ENCODE results near the gene WNT11. TPM values are rescaled to one million over a fixed set of nuclear protein-coding genes. Genes with fewer than 3 reads are reported as not detected.

The WNT11 gene
- polyA plus RNA-seq, 1 donor (not counting 4 experiments of a cell fraction or from before 2014, with no cell fraction given), result not detected

DNA sequence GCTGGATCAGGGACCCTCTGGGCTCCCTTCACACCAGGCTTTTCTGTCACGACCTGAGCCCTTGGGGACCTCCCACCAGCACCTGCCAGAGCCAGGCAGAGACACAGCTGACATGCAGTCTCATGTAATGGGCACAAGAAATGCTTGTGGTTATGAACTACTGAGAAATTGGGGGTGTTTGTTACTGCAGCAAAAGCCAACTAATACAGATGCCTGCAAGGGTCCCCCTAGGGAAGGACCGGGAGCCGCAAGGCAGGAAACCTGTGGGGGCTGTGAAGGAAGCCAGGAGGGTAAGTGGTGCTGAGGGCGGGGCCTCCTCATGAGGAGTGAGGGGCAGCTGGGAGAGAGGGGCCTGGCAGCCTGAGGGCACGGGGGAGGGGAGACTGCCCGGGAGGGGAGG lies 16.6 kb downstream of the WNT11 start:
- no peak for DNase-seq (ENCODE audit: low read depth, low spot score)
- Histone ChIP-seq H3K79me2 (ENCODE audit: control insufficient read depth, insufficient read depth, low read length) (no peaks in the 10 kb centered on the region), H2AFZ (ENCODE audit: control insufficient read depth, low read length) (no peak overlapping the region), H3K9ac (ENCODE audit: control insufficient read depth, extremely low read depth, insufficient read depth, low read length) (no peak overlapping the region), H4K20me1 (ENCODE audit: control insufficient read depth, extremely low read depth, insufficient read depth, low read length) (no peaks in the 10 kb centered on the region), H3K4me2 (ENCODE audit: control insufficient read depth, extremely low read depth, insufficient read depth, low read depth, low read length) (no peak overlapping the region), H3K4me1 (ENCODE audit: control insufficient read depth, extremely low read depth, insufficient read depth, low read length) (no peaks in the 10 kb centered on the region), H3K27me3 (ENCODE audit: control insufficient read depth, extremely low read depth, insufficient read depth, low read length) (peaks cover 3% of the 10 kb centered on the region), H3K9me3 (ENCODE audit: control insufficient read depth, low read depth, low read length) (no peaks in the 10 kb centered on the region), H3K36me3 (ENCODE audit: control insufficient read depth in 2 of 2, extremely low read depth in 1 of 2, insufficient read depth in 2 of 2, low read length in 2 of 2) (no peaks in the 10 kb centered on the region), H3K4me3 (ENCODE audit: control insufficient read depth in 2 of 3, extremely low read depth in 1 of 3, insufficient read depth in 2 of 3, low read depth in 1 of 3, low read length in 3 of 3) (no peak overlapping the region), H3K9me1 (ENCODE audit: control insufficient read depth, extremely low read depth, insufficient read depth, low read length) (no peaks in the 10 kb centered on the region), H3K27ac (ENCODE audit: control insufficient read depth, insufficient read depth, low read length) (no peak overlapping the region)
- dilution Hi-C loops (cut with MboI; ENCODE audit: extremely low pct_ligation_motif_present, low sequenced_read_pairs), result no loop called here
- no peak for TF ChIP-seq EZH2 (IDR thresholded peaks at IDR 0.05; ENCODE audit: low read length)
- TF ChIP-seq, protein P1, sequence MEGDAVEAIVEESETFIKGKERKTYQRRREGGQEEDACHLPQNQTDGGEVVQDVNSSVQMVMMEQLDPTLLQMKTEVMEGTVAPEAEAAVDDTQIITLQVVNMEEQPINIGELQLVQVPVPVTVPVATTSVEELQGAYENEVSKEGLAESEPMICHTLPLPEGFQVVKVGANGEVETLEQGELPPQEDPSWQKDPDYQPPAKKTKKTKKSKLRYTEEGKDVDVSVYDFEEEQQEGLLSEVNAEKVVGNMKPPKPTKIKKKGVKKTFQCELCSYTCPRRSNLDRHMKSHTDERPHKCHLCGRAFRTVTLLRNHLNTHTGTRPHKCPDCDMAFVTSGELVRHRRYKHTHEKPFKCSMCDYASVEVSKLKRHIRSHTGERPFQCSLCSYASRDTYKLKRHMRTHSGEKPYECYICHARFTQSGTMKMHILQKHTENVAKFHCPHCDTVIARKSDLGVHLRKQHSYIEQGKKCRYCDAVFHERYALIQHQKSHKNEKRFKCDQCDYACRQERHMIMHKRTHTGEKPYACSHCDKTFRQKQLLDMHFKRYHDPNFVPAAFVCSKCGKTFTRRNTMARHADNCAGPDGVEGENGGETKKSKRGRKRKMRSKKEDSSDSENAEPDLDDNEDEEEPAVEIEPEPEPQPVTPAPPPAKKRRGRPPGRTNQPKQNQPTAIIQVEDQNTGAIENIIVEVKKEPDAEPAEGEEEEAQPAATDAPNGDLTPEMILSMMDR (optimal IDR thresholded peaks at IDR 0.05 in 1 of 3, IDR thresholded peaks at IDR 0.05 in 1 of 3, conservative IDR thresholded peaks at IDR 0.05 in 1 of 3; ENCODE audit: extremely low read depth in 1 of 3, insufficient read depth in 2 of 3, low read length in 3 of 3), result no peak
- FAIRE-seq, result no peak

DNA sequence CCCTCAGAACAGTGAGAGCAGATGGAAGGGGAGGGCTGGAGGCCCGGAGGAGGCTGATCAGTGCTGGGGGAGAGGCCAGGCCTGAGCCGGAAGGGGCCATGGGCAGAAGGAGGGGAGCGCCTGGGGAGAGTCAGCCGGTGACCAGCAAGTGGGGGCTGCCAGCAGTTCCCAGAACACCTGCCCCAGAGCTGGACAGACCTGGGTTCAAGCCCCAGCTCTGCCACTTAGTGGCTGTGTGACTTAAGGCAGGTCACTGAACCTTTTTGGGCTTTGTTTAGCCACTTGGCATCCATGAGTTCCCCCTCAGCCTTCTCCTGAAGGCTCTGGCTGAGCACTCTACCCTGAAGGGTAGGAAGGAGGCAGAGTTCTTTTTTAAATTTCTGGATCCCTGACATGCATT lies 17.4 kb downstream of the WNT11 start:
- no peaks in the 10 kb centered on the region for H4K20me1 ChIP-seq (ENCODE audit: control insufficient read depth, extremely low read depth, insufficient read depth, low read length)
- dilution Hi-C loops (cut with MboI; ENCODE audit: extremely low pct_ligation_motif_present, low sequenced_read_pairs), result no loop called here
- no peak overlapping the region for H2AFZ ChIP-seq (ENCODE audit: control insufficient read depth, low read length)
- H3K27ac ChIP-seq (ENCODE audit: control insufficient read depth, insufficient read depth, low read length), result no peak overlapping the region
- no peaks in the 10 kb centered on the region for H3K4me1 ChIP-seq (ENCODE audit: control insufficient read depth, extremely low read depth, insufficient read depth, low read length)
- H3K9me1 ChIP-seq (ENCODE audit: control insufficient read depth, extremely low read depth, insufficient read depth, low read length), result no peaks in the 10 kb centered on the region
- no peak overlapping the region for H3K4me3 ChIP-seq (ENCODE audit: control insufficient read depth in 2 of 3, extremely low read depth in 1 of 3, insufficient read depth in 2 of 3, low read depth in 1 of 3, low read length in 3 of 3)
- H3K4me2 ChIP-seq (ENCODE audit: control insufficient read depth, extremely low read depth, insufficient read depth, low read depth, low read length), result no peak overlapping the region
- DNase-seq (ENCODE audit: low read depth, low spot score), result no peak
- H3K36me3 ChIP-seq (ENCODE audit: control insufficient read depth in 2 of 2, extremely low read depth in 1 of 2, insufficient read depth in 2 of 2, low read length in 2 of 2), result no peaks in the 10 kb centered on the region
- no peaks in the 10 kb centered on the region for H3K79me2 ChIP-seq (ENCODE audit: control insufficient read depth, insufficient read depth, low read length)
- peaks cover 3% of the 10 kb centered on the region for H3K27me3 ChIP-seq (ENCODE audit: control insufficient read depth, extremely low read depth, insufficient read depth, low read length)
- TF ChIP-seq, protein P1 (optimal IDR thresholded peaks at IDR 0.05 in 1 of 3, IDR thresholded peaks at IDR 0.05 in 1 of 3, conservative IDR thresholded peaks at IDR 0.05 in 1 of 3; ENCODE audit: extremely low read depth in 1 of 3, insufficient read depth in 2 of 3, low read length in 3 of 3), result no peak
- TF ChIP-seq EZH2 (IDR thresholded peaks at IDR 0.05; ENCODE audit: low read length), result no peak
- no peak for FAIRE-seq
- H3K9ac ChIP-seq (ENCODE audit: control insufficient read depth, extremely low read depth, insufficient read depth, low read length), result no peak overlapping the region
- no peaks in the 10 kb centered on the region for H3K9me3 ChIP-seq (ENCODE audit: control insufficient read depth, low read depth, low read length)

Data from keratinocyte (primary cell).